HCT116 (cell line): ENCODE results near the gene ATP1A4.

ENCODE experiments used
- CEBPB ChIP-seq: IDR thresholded peaks from 2 replicates; pipeline ENCODE4 v1.6.1; 2012; ENCODE audit warnings: low read depth
- CTCF ChIP-seq, 3 experiments: fragments of 200-600 bp in 1 of 3; sonication (generic) in 1 of 3; IDR thresholded peaks in 2 of 3; conservative IDR thresholded peaks in 1 of 3; 2 replicates each; pipeline ENCODE4 v1.5.1; 2012 to 2017; ENCODE audit warnings: low read depth in 2 of 3, low read length in 2 of 3, antibody characterized with exemption in 1 of 3, borderline replicate concordance in 1 of 3, control low read depth in 1 of 3, mild to moderate bottlenecking in 1 of 3, mixed read lengths in 1 of 3, mixed run types in 1 of 3, moderate library complexity in 1 of 3; ENCODE audit not compliant: insufficient read depth in 1 of 3
- EGR1 ChIP-seq: IDR thresholded peaks from 2 replicates; pipeline ENCODE4 v1.6.1; 2012; ENCODE audit warnings: low read depth
- ELF1 ChIP-seq: IDR thresholded peaks from 2 replicates; pipeline ENCODE4 v1.6.1; 2012; ENCODE audit warnings: low read depth, borderline replicate concordance
- EZH2 ChIP-seq: fragments of 200-600 bp; sonication (generic); IDR thresholded peaks from 2 replicates; pipeline ENCODE4 v1.6.1; 2017; ENCODE audit warnings: antibody characterized with exemption, mixed run types
- EZH2phosphoT487 ChIP-seq: fragments of 200-600 bp; IDR thresholded peaks from 2 replicates; pipeline ENCODE4 v1.6.1; 2018; ENCODE audit warnings: antibody characterized with exemption, borderline replicate concordance
- JUND ChIP-seq: IDR thresholded peaks from 2 replicates; pipeline ENCODE4 v1.6.1; 2012
- POLR2A ChIP-seq: IDR thresholded peaks from 2 replicates; pipeline ENCODE4 v1.7.0; 2011; ENCODE audit warnings: borderline replicate concordance; ENCODE audit not compliant: insufficient read depth, insufficient read length; ENCODE audit errors: extremely low read depth
- RAD21 ChIP-seq: IDR thresholded peaks from 2 replicates; pipeline ENCODE4 v1.6.1; 2012; ENCODE audit warnings: low read depth, mild to moderate bottlenecking
- REST ChIP-seq: IDR thresholded peaks from 2 replicates; pipeline ENCODE4 v1.6.1; 2012; ENCODE audit warnings: low read depth
- SIN3A ChIP-seq: IDR thresholded peaks from 2 replicates; pipeline ENCODE4 v1.6.1; 2012; ENCODE audit warnings: low read depth
- SP1 ChIP-seq: IDR thresholded peaks from 2 replicates; pipeline ENCODE4 v1.6.1; 2012; ENCODE audit warnings: low read depth

- TF ChIP-seq POLR2A (no peak), SP1 (no peak), EZH2 (no peak), EGR1 (no peak), CEBPB (no peak), SIN3A (no peak), REST (no peak), CTCF (IDR thresholded peaks at IDR 0.05 in 2 of 3, conservative IDR thresholded peaks at IDR 0.05 in 1 of 3; ENCODE audit: borderline replicate concordance in 1 of 3, insufficient read depth in 1 of 3, low read depth in 2 of 3, low read length in 2 of 3) (no peak), EZH2phosphoT487 (no peak), ELF1 (no peak), JUND (no peak), RAD21 (no peak)
These were observed 16.6 kb downstream of the ATP1A4 start for GRCh38 chr1:160168016-160168415.
